Measurements from ENCODE around the gene SRCIN1. TPM values are rescaled to one million over a fixed set of nuclear protein-coding genes. Genes with fewer than 3 reads are reported as not detected.

SRCIN1 gene
- total RNA-seq, 1 experiment from 2014 or later, result not detected

DNA sequence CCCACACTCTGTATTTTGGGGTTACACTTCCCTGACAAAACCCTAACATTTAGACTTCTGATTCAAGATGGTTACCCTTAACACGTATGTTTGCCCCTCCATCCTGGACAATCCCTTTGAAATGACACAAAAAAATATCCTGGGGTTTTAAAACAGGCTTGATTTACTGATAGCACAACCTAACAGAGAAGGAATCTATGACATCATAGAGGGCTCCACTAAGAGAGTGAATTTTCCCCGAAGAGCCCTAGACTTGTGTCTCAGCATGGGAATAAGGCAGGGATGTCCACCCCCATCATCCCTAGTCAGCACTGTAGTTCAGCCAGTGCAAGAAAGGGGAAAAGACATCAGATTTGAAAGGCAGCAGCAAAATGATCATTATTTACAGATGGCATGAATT lies 15.8 kb upstream of the SRCIN1 start:
- H3K27ac ChIP-seq, result no peak overlapping the region
- H3K4me1 ChIP-seq (replicated peaks), result no peaks in the 10 kb centered on the region
- peaks cover 22% of the 10 kb centered on the region; the same call in 1 of the 2 replicates for H3K27me3 ChIP-seq (replicated peaks)
- H3K9me3 ChIP-seq (replicated peaks), result no peaks in the 10 kb centered on the region
- H3K4me3 ChIP-seq, result no peak overlapping the region
- no peaks in the 10 kb centered on the region for H3K36me3 ChIP-seq
- DNase-seq (ENCODE audit: low read depth in 1 of 2, low spot score in 2 of 2), result no peak

DNA sequence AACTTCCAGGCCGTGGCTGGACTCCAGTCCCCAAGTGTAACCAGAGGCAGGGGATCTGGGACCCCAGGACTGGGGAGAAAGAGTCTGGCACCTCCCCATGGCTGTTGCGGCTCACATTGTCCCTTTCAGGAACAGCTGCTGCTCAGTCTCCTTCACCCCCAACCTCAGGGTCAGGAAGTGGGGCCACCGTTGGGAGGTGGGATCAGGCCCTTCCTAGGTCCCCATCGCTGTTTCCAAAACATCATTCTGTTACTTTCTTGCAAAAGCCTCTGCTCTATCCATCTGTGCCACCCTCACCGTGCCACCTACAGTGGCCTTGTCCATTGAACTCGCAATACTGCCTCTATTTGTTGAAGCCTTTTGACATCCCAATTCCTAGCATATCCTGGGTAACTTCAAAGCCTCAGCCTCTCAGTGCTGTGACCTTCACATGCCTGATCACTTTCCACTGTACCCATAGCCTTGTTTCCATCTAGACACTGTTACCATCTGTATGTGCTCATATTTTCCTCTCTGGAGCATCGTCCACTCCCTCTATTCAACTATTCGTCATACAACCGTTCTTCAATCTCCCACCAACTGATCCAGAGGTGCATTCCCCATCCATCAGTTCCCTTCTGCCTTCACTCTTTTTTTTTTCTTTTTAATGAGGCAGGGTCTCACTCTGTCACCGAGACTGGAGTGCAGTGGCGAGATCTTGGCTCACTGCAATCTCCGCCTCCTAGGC lies 15.0 kb upstream of the SRCIN1 start:
- DNase-seq (ENCODE audit: low read depth in 1 of 2, low spot score in 2 of 2), result no peak
- peaks cover 23% of the 10 kb centered on the region; the same call in 1 of the 2 replicates for H3K27me3 ChIP-seq (replicated peaks)

DNA sequence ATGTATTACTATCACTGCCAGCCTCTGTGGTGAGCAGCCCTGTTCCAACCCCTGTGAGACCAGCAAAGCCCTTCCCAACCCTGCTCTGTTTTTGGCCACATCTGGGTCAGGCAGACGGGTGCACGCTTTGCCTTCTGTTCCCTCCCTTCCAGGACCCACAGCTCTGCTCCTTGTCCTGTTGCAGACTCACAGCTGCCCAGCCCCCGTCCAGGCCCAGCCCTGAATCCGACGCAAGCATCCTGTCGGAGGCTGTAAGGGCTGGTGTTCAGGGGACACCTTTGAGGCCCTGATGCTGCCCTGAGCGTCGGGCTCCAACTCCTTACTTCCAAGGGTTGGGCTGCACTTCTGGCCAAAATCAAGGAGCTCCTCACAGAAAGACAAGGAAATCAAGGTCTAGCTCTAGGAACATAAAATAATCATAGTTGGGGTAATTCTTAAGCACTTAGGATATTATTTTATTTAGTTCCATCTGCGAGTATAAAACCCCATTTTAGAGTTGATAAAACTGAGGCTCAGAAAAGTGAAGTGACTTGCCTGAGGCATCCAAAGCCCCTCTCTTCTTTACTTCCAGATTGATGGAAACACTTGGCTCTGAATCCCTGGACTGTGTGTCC lies 14.3 kb upstream of the SRCIN1 start:
- H3K27ac ChIP-seq, result no peak overlapping the region
- no peaks in the 10 kb centered on the region for H3K36me3 ChIP-seq
- no peak overlapping the region for H3K4me3 ChIP-seq
- H3K4me1 ChIP-seq (replicated peaks), result no peaks in the 10 kb centered on the region
- DNase-seq (ENCODE audit: low read depth in 1 of 2, low spot score in 2 of 2), result no peak
- H3K27me3 ChIP-seq (replicated peaks), result peaks cover 25% of the 10 kb centered on the region; the same call in 1 of the 2 replicates
- H3K9me3 ChIP-seq (replicated peaks), result no peaks in the 10 kb centered on the region

More for the DNA sequence above, 15.0 kb upstream of the SRCIN1 start:
- Histone ChIP-seq H3K9me3 (replicated peaks) (no peaks in the 10 kb centered on the region), H3K27ac (no peak overlapping the region), H3K4me1 (replicated peaks) (no peaks in the 10 kb centered on the region), H3K4me3 (no peak overlapping the region), H3K36me3 (no peaks in the 10 kb centered on the region)

DNA sequence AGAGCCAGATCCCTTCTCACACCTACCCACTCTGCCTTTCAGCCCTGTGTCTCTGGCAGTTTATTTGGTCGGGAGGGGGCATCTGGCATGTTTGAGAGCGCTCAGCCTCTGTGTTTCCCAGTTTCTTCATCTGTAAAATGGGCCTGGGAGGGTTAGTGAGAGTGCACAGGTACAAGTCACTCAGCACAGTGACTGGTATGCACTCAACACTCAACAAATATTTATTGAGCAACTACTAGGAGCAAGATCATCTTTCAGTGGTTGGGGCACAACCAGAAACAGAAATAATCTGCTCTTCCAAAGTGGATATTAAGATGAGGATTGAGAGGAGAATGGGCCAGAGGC lies 13.7 kb upstream of the SRCIN1 start:
- H3K27ac ChIP-seq, result no peak overlapping the region
- no peaks in the 10 kb centered on the region for H3K4me1 ChIP-seq (replicated peaks)
- H3K4me3 ChIP-seq, result no peak overlapping the region
- no peaks in the 10 kb centered on the region for H3K36me3 ChIP-seq
- DNase-seq (ENCODE audit: low read depth in 1 of 2, low spot score in 2 of 2), result no peak
- H3K27me3 ChIP-seq (replicated peaks), result peaks cover 25% of the 10 kb centered on the region; the same call in 1 of the 2 replicates
- H3K9me3 ChIP-seq (replicated peaks), result no peaks in the 10 kb centered on the region

DNA sequence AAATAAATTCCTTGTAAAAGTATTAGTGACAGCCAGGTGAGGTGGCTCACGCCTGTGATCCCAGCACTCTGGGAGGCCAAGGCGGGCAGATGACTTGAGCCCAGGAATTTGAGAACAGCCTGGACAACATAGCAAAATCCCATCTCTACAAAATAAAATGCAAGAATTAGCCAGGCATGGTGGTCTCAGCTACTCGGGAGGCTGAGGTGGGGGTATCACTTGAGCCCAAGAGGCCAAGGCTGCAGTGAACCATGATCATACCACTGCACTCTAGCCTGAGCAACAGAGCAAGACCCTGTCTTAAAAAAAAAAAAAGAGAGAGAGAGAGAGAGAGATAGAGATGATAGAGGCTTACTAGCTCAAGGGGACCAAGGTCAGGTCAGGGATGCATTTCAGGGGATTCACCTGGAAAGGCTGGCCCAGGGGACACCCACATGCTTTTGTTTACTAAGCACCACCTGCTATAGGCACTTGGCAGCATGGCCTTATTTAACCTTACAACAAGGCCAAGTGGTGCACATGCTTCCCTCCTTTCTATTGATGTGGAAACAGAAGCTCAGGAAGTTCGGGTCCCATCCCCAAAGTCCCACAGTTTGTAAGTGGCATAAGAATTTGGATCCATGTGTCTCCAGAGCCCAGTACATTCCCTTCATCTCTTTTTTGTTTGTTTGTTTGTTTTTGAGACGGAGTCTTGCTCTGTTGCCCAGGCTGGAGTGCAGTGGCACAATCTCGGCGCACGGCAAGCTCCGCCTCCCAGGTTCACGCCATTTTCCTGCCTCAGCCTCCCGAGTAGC lies 12.4 kb upstream of the SRCIN1 start:
- no peak for DNase-seq (ENCODE audit: low read depth in 1 of 2, low spot score in 2 of 2)
- H3K36me3 ChIP-seq, result no peaks in the 10 kb centered on the region
- no peak overlapping the region for H3K4me3 ChIP-seq
- H3K27me3 ChIP-seq (replicated peaks), result peaks cover 29% of the 10 kb centered on the region; the same call in 1 of the 2 replicates
- H3K9me3 ChIP-seq (replicated peaks), result no peaks in the 10 kb centered on the region
- no peaks in the 10 kb centered on the region for H3K4me1 ChIP-seq (replicated peaks)
- H3K27ac ChIP-seq, result no peak overlapping the region

DNA sequence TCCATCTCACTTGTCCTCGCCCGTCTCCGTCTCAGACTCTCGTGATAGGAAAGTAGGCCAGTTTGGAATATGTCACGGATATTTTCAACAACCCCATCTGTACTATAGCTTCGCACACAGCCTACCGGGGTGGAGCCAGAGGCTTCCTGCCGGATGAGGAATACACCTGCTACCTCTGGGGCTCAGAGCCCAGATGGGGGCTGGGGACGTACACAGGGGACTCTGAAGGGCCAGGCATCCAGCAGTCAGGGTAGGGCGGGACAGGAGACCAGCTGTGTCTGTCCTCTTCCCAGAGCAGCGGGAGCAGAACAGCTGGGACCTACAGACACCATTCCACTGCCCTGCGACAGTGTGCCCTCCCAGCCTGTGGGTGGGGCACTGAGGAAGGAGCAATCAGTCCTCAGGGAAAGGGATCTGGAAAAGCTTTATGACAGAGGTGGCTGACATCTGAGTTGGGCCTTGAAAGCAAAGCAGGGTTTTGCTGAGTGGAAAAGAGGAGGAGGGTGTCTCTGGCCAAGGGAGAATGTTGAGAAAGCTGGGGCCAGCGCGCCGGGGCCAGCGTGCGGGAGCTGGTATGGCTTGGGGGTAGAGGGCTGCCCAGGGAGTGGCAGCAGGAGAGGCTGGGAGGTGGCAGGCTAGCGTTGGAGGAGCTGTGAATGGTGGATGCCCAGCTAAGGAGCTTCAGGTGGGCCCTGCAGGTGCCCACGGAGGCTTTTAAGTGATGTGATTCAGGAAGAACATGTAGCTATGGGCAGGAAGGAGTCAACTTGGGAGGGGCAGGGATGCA lies 11.5 kb upstream of the SRCIN1 start:
- Histone ChIP-seq H3K36me3 (no peaks in the 10 kb centered on the region), H3K4me3 (no peak overlapping the region), H3K27ac (no peak overlapping the region), H3K27me3 (replicated peaks) (peaks cover 29% of the 10 kb centered on the region; the same call in 1 of the 2 replicates), H3K4me1 (replicated peaks) (no peaks in the 10 kb centered on the region), H3K9me3 (replicated peaks) (no peaks in the 10 kb centered on the region)
- no peak for DNase-seq (ENCODE audit: low read depth in 1 of 2, low spot score in 2 of 2)

DNA sequence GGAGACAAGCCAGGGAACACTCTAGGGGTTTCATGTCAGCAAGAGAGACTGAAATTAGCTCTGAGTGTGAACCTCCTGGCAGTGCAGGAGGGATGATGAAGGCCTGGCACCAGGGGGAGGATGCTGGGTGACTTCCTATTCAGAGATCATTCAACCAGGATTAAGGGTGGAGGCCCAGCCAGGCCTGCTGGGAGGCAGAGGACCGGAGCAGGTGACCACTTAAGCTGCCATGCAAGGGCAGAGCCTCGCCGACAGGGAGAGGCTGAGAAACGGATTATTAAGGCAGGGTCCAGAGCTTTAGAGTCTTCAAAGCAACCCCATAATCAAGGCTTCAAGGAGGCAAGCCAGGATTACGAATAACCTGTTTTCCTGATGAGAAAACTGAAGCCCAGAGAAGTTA lies 10.6 kb upstream of the SRCIN1 start:
- no peak for DNase-seq (ENCODE audit: low read depth in 1 of 2, low spot score in 2 of 2)
- H3K9me3 ChIP-seq (replicated peaks), result 0 out of 2 replicates have a peak, but pooled peaks cover 5% of the 10 kb centered on the region
- no peaks in the 10 kb centered on the region for H3K4me1 ChIP-seq (replicated peaks)
- no peaks in the 10 kb centered on the region for H3K36me3 ChIP-seq
- H3K27me3 ChIP-seq (replicated peaks), result peaks cover 24% of the 10 kb centered on the region; the same call in 1 of the 2 replicates
- H3K27ac ChIP-seq, result no peak overlapping the region
- no peak overlapping the region for H3K4me3 ChIP-seq

DNA sequence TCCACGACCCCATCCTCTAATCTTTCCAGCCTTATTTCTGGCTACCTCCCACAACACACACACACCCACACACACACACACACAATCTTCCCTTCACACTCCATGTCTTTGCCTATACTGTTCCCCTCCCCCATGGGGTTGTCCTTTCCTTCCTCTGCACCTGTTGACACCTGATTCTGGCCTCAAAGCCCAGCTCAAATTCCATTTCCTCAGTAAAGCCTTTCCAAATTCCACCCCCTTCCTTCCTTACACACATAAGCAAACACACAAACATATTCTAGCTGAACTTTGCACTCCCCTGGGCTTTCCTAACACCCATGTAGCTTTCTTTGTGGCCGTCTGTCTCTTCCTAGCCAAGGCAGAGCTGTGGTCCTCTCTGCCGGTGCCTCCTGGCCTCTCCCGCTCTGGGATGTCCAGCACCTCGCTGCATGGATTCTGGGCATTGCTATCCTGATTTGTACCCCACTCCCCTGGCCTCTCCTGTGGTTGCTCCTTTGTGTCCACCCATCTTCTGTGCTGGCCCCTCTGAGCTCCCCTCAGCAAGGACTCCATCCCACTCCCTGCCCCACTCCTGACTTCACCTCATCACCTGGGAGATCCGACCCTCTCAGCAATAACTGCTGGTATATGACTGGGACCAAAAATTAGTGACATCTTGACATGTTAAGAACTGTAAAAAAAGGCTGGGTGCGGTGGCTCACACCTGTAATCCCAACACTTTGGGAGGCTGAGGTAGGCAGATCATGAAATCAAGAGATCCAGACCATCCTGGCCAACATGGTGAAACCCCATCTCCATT lies 8.4 kb upstream of the SRCIN1 start:
- Histone ChIP-seq H3K27ac (no peak overlapping the region), H3K9me3 (replicated peaks) (0 out of 2 replicates have a peak, but pooled peaks cover 5% of the 10 kb centered on the region), H3K4me3 (no peak overlapping the region), H3K4me1 (replicated peaks) (no peaks in the 10 kb centered on the region), H3K36me3 (no peaks in the 10 kb centered on the region), H3K27me3 (replicated peaks) (peaks cover 19% of the 10 kb centered on the region; the same call in 1 of the 2 replicates)
- DNase-seq (ENCODE audit: low read depth in 1 of 2, low spot score in 2 of 2), result no peak

DNA sequence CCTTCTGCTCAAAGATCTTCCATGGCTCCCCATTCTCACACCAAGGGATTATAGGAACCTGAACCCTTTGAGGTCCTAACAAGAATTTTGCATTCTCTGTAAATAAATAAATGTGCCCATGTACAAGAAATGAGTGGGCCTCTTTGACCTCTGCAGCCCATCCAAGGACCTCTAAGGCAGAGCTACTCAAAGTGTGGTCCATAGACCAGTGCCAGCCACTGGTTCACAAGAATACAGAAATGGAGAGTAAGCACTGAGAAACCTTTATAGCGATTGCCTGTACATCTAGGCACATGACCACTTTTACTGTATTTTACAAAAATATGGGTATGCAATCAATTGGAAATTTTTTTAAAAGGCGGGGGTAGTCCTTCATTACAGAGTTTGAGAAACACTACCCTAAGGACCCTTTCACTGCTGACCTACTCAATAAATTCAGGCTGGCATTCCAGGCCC lies 7.8 kb upstream of the SRCIN1 start:
- Histone ChIP-seq H3K4me3 (no peak overlapping the region), H3K36me3 (no peaks in the 10 kb centered on the region), H3K9me3 (replicated peaks) (0 out of 2 replicates have a peak, but pooled peaks cover 5% of the 10 kb centered on the region), H3K27me3 (replicated peaks) (peaks cover 15% of the 10 kb centered on the region; the same call in 1 of the 2 replicates), H3K4me1 (replicated peaks) (no peaks in the 10 kb centered on the region), H3K27ac (no peak overlapping the region)
- no peak for DNase-seq (ENCODE audit: low read depth in 1 of 2, low spot score in 2 of 2)

DNA sequence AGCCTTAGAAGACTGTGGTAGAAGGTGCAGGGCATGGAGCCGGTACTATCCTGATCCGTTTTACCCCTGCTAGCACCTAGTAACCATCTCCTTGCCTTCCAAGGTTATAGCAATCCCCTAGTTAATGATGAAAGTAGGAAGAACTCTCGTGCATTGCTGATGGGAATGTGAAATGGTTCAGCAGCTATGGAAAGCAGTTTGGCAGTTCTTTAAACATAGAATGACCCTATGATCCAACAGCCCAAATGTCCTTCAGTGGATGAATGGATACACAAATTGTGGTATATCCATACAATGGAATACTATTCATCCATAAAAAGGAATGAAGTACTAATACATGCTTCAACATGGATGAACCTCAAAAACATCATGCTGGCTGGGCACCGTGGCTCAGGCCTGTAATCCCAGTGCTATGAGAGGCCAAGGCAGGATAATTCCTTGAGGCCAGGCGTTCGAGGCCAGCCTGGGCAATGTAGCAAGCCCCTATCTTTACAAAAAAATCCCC lies 6.2 kb upstream of the SRCIN1 start:
- Histone ChIP-seq H3K27ac (no peak overlapping the region), H3K36me3 (no peaks in the 10 kb centered on the region), H3K4me1 (replicated peaks) (no peaks in the 10 kb centered on the region; the same call in 1 of the 2 replicates), H3K27me3 (replicated peaks) (peaks cover 31% of the 10 kb centered on the region), H3K9me3 (replicated peaks) (0 out of 2 replicates have a peak, but pooled peaks cover 5% of the 10 kb centered on the region), H3K4me3 (no peak overlapping the region)
- no peak for DNase-seq (ENCODE audit: low read depth in 1 of 2, low spot score in 2 of 2)

DNA sequence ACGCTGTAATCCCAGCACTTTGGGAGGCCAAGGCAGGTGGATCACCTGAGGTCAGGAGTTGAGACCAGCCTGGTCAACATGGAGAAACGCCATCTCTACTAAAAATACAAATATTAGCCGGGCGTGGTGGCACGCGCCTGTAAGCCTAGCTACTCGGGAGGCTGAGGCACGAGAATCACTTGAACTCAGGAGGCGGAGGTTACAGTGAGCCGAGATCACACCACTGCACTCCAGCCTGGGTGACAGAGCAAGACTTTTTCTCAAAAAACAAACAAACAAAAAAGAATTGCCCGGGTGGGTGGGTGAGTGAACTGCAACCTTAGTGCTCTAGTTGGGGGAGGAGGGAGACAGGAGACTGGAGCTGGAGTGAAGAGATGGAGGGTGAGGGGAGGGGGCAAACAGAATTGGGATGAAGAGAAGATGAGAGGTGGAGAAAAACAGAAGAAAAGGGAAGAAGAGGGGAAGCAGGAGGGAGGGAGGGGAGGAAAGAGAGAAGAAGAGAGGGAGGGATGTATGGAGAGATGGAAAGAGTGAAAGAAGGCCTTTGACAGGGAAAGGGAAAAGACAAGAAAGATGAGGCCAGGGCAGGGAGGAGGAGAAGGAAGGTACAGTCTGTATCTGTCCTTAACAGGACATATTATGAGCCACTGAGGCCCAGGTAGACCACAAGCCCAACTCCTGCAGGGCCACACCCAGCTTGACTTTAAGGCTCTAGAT lies 5.5 kb upstream of the SRCIN1 start:
- Histone ChIP-seq H3K27ac (no peak overlapping the region), H3K9me3 (replicated peaks) (0 out of 2 replicates have a peak, but pooled peaks cover 5% of the 10 kb centered on the region)
- DNase-seq (ENCODE audit: low read depth in 1 of 2, low spot score in 2 of 2), result no peak

More for the DNA sequence above, 5.5 kb upstream of the SRCIN1 start:
- Histone ChIP-seq H3K4me1 (replicated peaks) (peaks cover 2% of the 10 kb centered on the region), H3K36me3 (no peaks in the 10 kb centered on the region), H3K4me3 (no peak overlapping the region), H3K27me3 (replicated peaks) (peaks cover 38% of the 10 kb centered on the region)
